Thoracic aorta (tissue), 2 donors: ENCODE results near the gene MOV10L1. TPM values are rescaled to one million over a fixed set of nuclear protein-coding genes. Genes with fewer than 3 reads are reported as not detected.

Source experiments
- ATAC-seq: fragments of 150-250 bp; one replicate; pipeline ENCODE4 v1.8.0; 2017; ENCODE audit warnings: low read depth; ENCODE audit not compliant: insufficient number of reproducible peaks, low FRiP score
- DNase-seq: peaks from one replicate; pipeline ENCODE4 v3.0.0-alpha.2; 2020; ENCODE audit warnings: low spot score
- H3K27ac ChIP-seq, 2 donors: fragments of 200-600 bp; sonication (generic); 1 replicate in 1 of 2; 2 replicates in 1 of 2; pipeline ENCODE4 v1.5.1; 2016; ENCODE audit warnings: mild to moderate bottlenecking in 2 of 2, moderate library complexity in 2 of 2
- H3K27me3 ChIP-seq: fragments of 200-600 bp; sonication (generic); replicated peaks from 2 replicates; pipeline ENCODE4 v1.6.0; 2016; ENCODE audit warnings: mild to moderate bottlenecking; ENCODE audit not compliant: insufficient read depth
- H3K36me3 ChIP-seq: fragments of 200-600 bp; sonication (generic); one replicate; pipeline ENCODE4 v1.5.1; 2016
- H3K4me1 ChIP-seq, 2 donors: fragments of 200-600 bp; sonication (generic); 1 replicate in 1 of 2; 2 replicates in 1 of 2; pipeline versions ENCODE4 v1.5.1 to v1.6.0; 2016; ENCODE audit warnings: low read depth in 2 of 2, mild to moderate bottlenecking in 1 of 2; ENCODE audit not compliant: control insufficient read depth in 1 of 2
- H3K4me3 ChIP-seq: fragments of 200-600 bp; sonication (generic); 2 replicates; pipeline ENCODE4 v1.5.1; 2016; ENCODE audit warnings: mild to moderate bottlenecking
- H3K9me3 ChIP-seq: fragments of 200-600 bp; sonication (generic); 2 replicates; pipeline ENCODE4 v1.5.1; 2016
- total RNA-seq, 2 donors: library from RNA; depleted of rRNA; stranded (reverse); fragments of >200 nt; gene quantifications; one replicate each; pipeline versions ENCODE4 v1.1.0 to v1.2.3, GENCODE V29; 2016
- TF ChIP-seq, protein P1 (sequence below): fragments of 200-600 bp; sonication (generic); IDR thresholded peaks from one replicate; pipeline ENCODE4 v1.5.1; 2019; ENCODE audit warnings: antibody characterized with exemption

The MOV10L1 gene
- total RNA-seq, 2 donors from 2014 or later = 4.6 to 7.4 TPM

DNA sequence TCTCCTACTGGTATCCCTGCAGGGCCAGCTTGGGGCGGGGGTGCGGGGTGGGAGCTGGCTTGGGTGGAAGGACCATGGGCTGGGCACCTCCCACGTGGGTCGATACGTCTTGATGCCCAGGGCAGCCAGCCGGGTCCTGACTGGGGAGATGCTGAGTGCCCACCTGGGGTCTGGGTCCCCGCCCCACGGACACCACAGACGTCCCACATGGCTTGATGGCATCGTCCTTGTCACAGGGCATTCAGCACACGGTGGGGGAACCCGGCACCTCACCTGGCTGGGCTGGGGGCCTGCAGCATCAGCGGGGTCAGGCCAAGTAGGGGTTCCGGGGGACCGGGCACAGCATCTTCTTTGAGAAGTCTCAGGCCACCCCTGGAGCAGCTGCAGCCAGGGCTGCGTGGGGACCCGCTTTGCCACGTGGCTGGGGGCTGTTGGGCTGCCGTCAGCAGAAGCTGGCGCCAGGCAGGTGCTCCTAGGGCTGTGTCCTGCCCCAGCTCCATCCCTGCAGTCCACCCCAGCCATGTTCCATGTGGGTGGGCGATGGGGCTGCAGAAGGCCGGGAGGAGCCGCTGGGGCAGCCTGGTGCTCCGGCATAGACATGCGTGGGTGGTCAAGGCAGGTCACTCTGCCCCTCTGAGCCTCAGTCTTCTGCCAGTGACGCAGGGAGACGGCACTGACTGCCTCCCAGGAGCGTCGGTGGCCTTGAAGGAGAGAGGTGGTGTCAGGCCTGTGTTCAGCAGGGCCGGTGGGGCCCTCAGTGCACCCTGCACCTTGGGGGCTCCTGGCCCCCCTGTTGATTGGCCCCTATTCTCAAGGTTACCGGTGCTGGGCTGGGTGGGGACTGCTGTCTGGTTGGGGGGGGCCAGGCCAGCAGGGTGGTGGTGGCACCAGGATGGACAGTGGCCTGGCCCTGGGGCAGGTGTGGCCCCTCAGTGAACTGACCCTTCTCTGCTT lies 119.4 kb downstream of the MOV10L1 start:
- peaks cover 23% of the 10 kb centered on the region for H3K36me3 ChIP-seq
- H3K27me3 ChIP-seq = no peaks in the 10 kb centered on the region
- no peak for DNase-seq
- H3K4me3 ChIP-seq = no peak overlapping the region
- no peak for ATAC-seq
- H3K4me1 ChIP-seq = peaks cover 0 to 9% of the 10 kb centered on the region in 2 donors
- TF ChIP-seq, protein P1, sequence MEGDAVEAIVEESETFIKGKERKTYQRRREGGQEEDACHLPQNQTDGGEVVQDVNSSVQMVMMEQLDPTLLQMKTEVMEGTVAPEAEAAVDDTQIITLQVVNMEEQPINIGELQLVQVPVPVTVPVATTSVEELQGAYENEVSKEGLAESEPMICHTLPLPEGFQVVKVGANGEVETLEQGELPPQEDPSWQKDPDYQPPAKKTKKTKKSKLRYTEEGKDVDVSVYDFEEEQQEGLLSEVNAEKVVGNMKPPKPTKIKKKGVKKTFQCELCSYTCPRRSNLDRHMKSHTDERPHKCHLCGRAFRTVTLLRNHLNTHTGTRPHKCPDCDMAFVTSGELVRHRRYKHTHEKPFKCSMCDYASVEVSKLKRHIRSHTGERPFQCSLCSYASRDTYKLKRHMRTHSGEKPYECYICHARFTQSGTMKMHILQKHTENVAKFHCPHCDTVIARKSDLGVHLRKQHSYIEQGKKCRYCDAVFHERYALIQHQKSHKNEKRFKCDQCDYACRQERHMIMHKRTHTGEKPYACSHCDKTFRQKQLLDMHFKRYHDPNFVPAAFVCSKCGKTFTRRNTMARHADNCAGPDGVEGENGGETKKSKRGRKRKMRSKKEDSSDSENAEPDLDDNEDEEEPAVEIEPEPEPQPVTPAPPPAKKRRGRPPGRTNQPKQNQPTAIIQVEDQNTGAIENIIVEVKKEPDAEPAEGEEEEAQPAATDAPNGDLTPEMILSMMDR = no peak
- H3K27ac ChIP-seq = no peak overlapping the region
- no peaks in the 10 kb centered on the region for H3K9me3 ChIP-seq

DNA sequence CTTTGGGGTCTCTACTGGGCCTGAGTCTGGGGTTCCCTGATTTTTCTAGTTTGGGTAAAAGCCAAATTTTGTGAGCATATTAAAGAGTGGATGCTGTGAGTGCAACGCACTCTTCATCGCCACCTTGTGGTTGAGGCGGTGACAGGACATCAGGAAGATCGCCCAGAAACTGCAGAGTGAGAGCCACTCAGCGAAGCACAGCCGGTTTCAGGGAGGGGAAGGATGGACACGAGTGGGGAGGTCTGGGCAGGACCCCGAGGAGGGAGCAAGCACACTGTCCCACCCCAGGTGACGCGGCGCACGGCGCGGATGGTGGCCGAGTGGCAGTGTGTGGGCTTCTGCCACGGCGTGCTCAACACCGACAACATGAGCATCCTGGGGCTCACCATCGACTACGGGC lies 120.1 kb downstream of the MOV10L1 start:
- no peak for ATAC-seq
- peaks cover 26% of the 10 kb centered on the region for H3K36me3 ChIP-seq
- no peaks in the 10 kb centered on the region for H3K9me3 ChIP-seq
- H3K4me1 ChIP-seq = peaks cover 0 to 9% of the 10 kb centered on the region in 2 donors
- H3K4me3 ChIP-seq = no peak overlapping the region
- TF ChIP-seq, protein P1 = peak; percentile 84
- H3K27me3 ChIP-seq = no peaks in the 10 kb centered on the region
- no peak for DNase-seq
- H3K27ac ChIP-seq = no peak overlapping the region

DNA sequence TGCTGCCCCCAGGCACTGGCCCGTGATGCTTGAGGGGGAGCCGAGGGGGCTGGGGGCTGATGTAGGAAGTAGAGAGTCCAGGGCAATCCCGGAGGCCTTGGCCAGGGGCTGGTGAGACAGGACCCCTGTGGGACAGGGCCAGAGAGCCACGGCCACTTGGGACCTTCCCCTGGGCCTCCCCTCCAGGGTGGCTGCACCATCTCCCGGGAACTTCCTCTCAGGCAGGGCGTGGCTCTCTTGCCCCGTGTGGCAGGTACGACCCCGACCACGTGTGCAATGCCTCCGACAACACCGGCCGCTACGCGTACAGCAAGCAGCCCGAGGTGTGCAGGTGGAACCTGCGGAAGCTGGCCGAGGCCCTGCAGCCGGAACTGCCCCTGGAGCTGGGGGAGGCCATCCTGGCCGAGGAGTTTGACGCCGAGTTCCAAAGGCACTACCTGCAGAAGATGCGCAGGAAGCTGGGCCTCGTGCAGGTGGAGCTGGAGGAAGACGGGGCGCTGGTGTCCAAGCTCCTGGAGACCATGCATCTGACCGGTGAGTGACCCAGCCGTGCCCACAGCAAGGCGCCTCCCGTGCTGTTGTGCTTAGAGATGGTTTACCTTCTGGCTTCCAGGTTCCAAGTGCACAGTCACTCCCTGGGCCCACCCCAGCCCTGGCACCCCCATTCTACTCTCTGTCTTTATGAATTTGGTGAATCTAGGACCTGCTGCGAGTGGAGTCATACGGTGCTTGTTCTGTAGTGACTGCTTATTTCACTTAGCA lies 120.8 kb downstream of the MOV10L1 start:
- H3K4me3 ChIP-seq = no peak overlapping the region
- H3K36me3 ChIP-seq = peaks cover 26% of the 10 kb centered on the region
- TF ChIP-seq, protein P1 = no peak
- no peak overlapping the region for H3K27ac ChIP-seq
- no peaks in the 10 kb centered on the region for H3K9me3 ChIP-seq
- peaks cover 0 to 9% of the 10 kb centered on the region in 2 donors for H3K4me1 ChIP-seq
- DNase-seq = no peak
- no peak for ATAC-seq
- H3K27me3 ChIP-seq = no peaks in the 10 kb centered on the region

DNA sequence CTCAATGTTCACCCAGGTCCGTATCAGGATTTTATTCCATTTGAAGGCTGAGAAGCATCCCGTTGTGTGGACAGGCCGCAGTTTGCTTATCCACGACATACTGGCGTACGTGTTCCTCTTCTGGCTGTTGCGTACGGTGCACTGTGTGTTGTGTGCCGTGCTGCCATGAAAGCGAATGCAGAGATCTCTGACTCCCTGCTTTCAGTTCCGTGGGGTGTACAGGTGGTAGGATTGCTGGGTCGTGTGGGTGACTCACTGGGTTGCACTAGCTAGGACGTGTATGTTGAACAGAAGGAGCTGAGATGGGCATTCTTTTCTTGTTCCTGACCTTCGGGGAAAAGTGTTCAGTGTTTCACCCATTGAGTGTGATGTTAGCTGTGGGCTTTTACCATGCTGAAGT lies 121.3 kb downstream of the MOV10L1 start:
- TF ChIP-seq, protein P1 = no peak
- Histone ChIP-seq H3K4me1 (peaks cover 0 to 9% of the 10 kb centered on the region in 2 donors), H3K27me3 (no peaks in the 10 kb centered on the region), H3K36me3 (peaks cover 30% of the 10 kb centered on the region), H3K4me3 (no peak overlapping the region), H3K27ac (no peak overlapping the region), H3K9me3 (no peaks in the 10 kb centered on the region)
- DNase-seq = no peak
- ATAC-seq = no peak

Other genes with a start within 250 kb of the MOV10L1 start
- 10 to 100 TPM in 1 of 2 donors, 1 to 10 TPM in 1; 9.2 to 15.1 TPM for gene ZBED4, start 236.2 kb upstream of the MOV10L1 start, total RNA-seq
- 10 to 100 TPM; 17.4 to 30.1 TPM for gene ALG12, start 171.6 kb upstream of the MOV10L1 start, total RNA-seq
- gene CRELD2, start 171.4 kb upstream of the MOV10L1 start, total RNA-seq = 10 to 100 TPM; 46.1 to 60.1 TPM
- gene PIM3, start 129.2 kb upstream of the MOV10L1 start, total RNA-seq = 100 to 1,000 TPM in 1 of 2 donors, 10 to 100 TPM in 1; 54.0 to 112 TPM
- not detected for gene IL17REL, start 77.2 kb upstream of the MOV10L1 start, total RNA-seq
- gene TTLL8, start 31.7 kb upstream of the MOV10L1 start, total RNA-seq = not detected
- 1 to 10 TPM; 1.6 to 4.3 TPM for gene MLC1, start 4.6 kb upstream of the MOV10L1 start, total RNA-seq
- 1 to 10 TPM; 2.5 to 4.1 TPM for gene PANX2, start 80.7 kb downstream of the MOV10L1 start, total RNA-seq
- 10 to 100 TPM; 31.7 to 40.6 TPM for gene TRABD, start 95.9 kb downstream of the MOV10L1 start, total RNA-seq
- gene SELENOO, start 111.0 kb downstream of the MOV10L1 start, total RNA-seq = 10 to 100 TPM; 25.6 to 41.0 TPM
- 10 to 100 TPM; 52.3 to 80.1 TPM for gene TUBGCP6, start 155.0 kb downstream of the MOV10L1 start, total RNA-seq
- 10 to 100 TPM; 55.2 to 60.0 TPM for gene HDAC10, start 161.3 kb downstream of the MOV10L1 start, total RNA-seq
- gene MAPK12, start 171.7 kb downstream of the MOV10L1 start, total RNA-seq = 10 to 100 TPM in 1 of 2 donors, 1 to 10 TPM in 1; 8.9 to 10.4 TPM
- gene MAPK11, start 180.4 kb downstream of the MOV10L1 start, total RNA-seq = 1 to 10 TPM; 5.8 to 8.8 TPM
- gene PLXNB2, start 217.6 kb downstream of the MOV10L1 start, total RNA-seq = 100 to 1,000 TPM; 169 to 218 TPM
- 1 to 10 TPM; 4.2 to 6.0 TPM for gene DENND6B, start 237.0 kb downstream of the MOV10L1 start, total RNA-seq